ENCODE measurements around the gene ATAT1.

The ATAT1 gene

GRCh38 chr6:30683980-30684338, 57.3 kb downstream of the ATAT1 start:
- in situ Hi-C loops (cut with HindIII; ENCODE audit: low sequenced_read_pairs): no loop called here
- peak overlapping the region; percentile 87 for H3K4me3 ChIP-seq (ENCODE audit: low read depth, low read length)
- TF ChIP-seq CTCF (IDR thresholded peaks at IDR 0.05; ENCODE audit: low read depth, low read length): no peak
- DNase-seq (ENCODE audit: low read depth, low spot score): no peak

GRCh38 chr6:30684386-30685156, 57.9 kb downstream of the ATAT1 start:
- no peak for TF ChIP-seq CTCF (IDR thresholded peaks at IDR 0.05; ENCODE audit: low read depth, low read length)
- H3K4me3 ChIP-seq (ENCODE audit: low read depth, low read length): peak overlapping the region; percentile 87
- in situ Hi-C loops (cut with HindIII; ENCODE audit: low sequenced_read_pairs): no loop called here
- peak; percentile 29 for DNase-seq (ENCODE audit: low read depth, low spot score)

GRCh38 chr6:30685157-30686008, 58.7 kb downstream of the ATAT1 start:
- peak; percentile 42 for TF ChIP-seq CTCF (IDR thresholded peaks at IDR 0.05; ENCODE audit: low read depth, low read length)
- H3K4me3 ChIP-seq (ENCODE audit: low read depth, low read length): peak overlapping the region; percentile 87
- in situ Hi-C loops (cut with HindIII; ENCODE audit: low sequenced_read_pairs): no loop called here
- peak; percentile 18 for DNase-seq (ENCODE audit: low read depth, low spot score)

GRCh38 chr6:30686009-30686907, 59.6 kb downstream of the ATAT1 start, which contains the start of gene PPP1R18:
Gene PPP1R18 (minus strand): TSS chr6:30686645. CDS start chr6:30686018, 627 bp downstream.
- in situ Hi-C loops (cut with HindIII; ENCODE audit: low sequenced_read_pairs): no loop called here
- TF ChIP-seq CTCF (IDR thresholded peaks at IDR 0.05; ENCODE audit: low read depth, low read length): no peak
- H3K4me3 ChIP-seq (ENCODE audit: low read depth, low read length): peak within 1 kb of the TSS; percentile 87
- DNase-seq (ENCODE audit: low read depth, low spot score): no peak

GRCh38 chr6:30686908-30687658, 60.4 kb downstream of the ATAT1 start:
- DNase-seq (ENCODE audit: low read depth, low spot score): peak; percentile 98
- H3K4me3 ChIP-seq (ENCODE audit: low read depth, low read length): peak overlapping the region; percentile 87
- TF ChIP-seq CTCF (IDR thresholded peaks at IDR 0.05; ENCODE audit: low read depth, low read length): no peak
- in situ Hi-C loops (cut with HindIII; ENCODE audit: low sequenced_read_pairs): no loop called here
